Testis (tissue), 2 donors: ENCODE data around the gene GPR162.

Source experiments
- CTCF ChIP-seq, 3 experiments: fragments of 450-650 bp in 2 of 3; fragments of 200-600 bp in 1 of 3; sonication (generic) in 1 of 3; IDR thresholded peaks; one replicate each; pipeline ENCODE4 v1.5.1; 2016 to 2019; ENCODE audit warnings: antibody characterized with exemption in 3 of 3, mild to moderate bottlenecking in 2 of 3, moderate library complexity in 1 of 3
- POLR2A ChIP-seq: fragments of 450-650 bp; IDR thresholded peaks from one replicate; pipeline ENCODE4 v1.6.1; 2017; ENCODE audit warnings: antibody characterized with exemption, mild to moderate bottlenecking, moderate library complexity

- TF ChIP-seq CTCF (IDR thresholded peaks at IDR 0.05) (no peak), POLR2A (no peak)
These were observed 15.2 kb downstream of the GPR162 start for GRCh38 chr12:6836851-6837250.
